GM12891 (cell line): ENCODE measurements around the gene IGLL5.

Experiments used
- DNase-seq: peaks from one replicate; pipeline ENCODE4 v3.0.0; 2011; ENCODE audit warnings: low spot score; ENCODE audit not compliant: insufficient read length
- FAIRE-seq: peaks from 2 replicates; lab custom pipeline; 2011; peaks lifted over from hg19 to GRCh38; lab: Jason Lieb, UNC
- PAX5 ChIP-seq: IDR thresholded peaks from 2 replicates; pipeline ENCODE4 v1.6.1; 2011; ENCODE audit warnings: low read length, moderate library complexity, mild to moderate bottlenecking; ENCODE audit not compliant: insufficient read depth, severe bottlenecking
- POLR2A ChIP-seq: IDR thresholded peaks from 2 replicates; pipeline ENCODE4 v1.6.1; 2011; ENCODE audit warnings: low read depth, low read length, control low read depth
- POLR2AphosphoS5 ChIP-seq: IDR thresholded peaks from 2 replicates; pipeline ENCODE4 v1.6.1; 2011; ENCODE audit warnings: low read depth, low read length, control low read depth
- POU2F2 ChIP-seq: IDR thresholded peaks from 2 replicates; pipeline ENCODE4 v1.6.1; 2011; ENCODE audit warnings: low read depth, mild to moderate bottlenecking, control low read depth, low read length, moderate library complexity
- SPI1 ChIP-seq: IDR thresholded peaks from 2 replicates; pipeline ENCODE4 v1.6.1; 2011; ENCODE audit warnings: low read depth, low read length, control low read depth
- TAF1 ChIP-seq: IDR thresholded peaks from 2 replicates; pipeline ENCODE4 v1.6.1; 2011; ENCODE audit warnings: low read depth, low read length, control low read depth

IGLL5 gene

DNA sequence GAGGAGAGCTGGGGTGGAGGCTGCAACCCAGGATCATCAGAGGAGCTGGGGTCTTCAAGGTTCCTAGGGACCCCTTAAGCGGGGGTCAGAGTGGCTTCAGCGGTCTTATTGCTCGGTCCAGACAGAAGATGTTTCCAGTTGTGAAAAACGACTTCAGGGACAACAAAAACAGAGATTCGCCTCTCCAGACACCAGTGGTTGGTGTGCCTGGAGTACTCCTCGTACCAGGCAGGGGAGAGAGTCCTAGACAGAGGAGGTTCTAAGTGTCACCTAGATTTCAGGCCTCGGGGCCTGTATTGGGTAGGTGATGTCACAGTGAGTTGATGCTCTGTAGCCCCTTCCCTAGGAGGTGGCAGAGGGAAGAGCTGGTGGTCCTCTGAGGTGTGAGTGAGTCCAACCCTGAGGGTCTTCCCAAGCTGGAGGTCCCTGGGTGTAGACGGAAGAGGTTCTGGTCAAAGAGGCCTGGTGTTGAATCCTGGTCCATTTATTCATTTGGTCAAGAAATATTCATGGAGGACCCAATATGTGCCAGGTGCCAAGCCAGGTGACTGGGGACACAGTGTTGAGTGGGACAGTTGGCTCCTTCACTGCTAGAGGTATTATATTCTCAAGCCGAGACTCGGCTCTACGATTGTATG is 4.4 kb upstream of the IGLL5 start:
- TF ChIP-seq POU2F2, result no peak
- no peak for TF ChIP-seq POLR2A
- no peak for TF ChIP-seq TAF1
- no peak for TF ChIP-seq PAX5
- TF ChIP-seq POLR2AphosphoS5, result no peak
- FAIRE-seq (peak; percentile 72), DNase-seq (no peak)

GRCh38 chr22:22884010-22884887 is 3.4 kb upstream of the IGLL5 start:
- DNase-seq (peak; percentile 60), FAIRE-seq (peak; percentile 87)
- no peak for TF ChIP-seq POLR2A
- no peak for TF ChIP-seq POLR2AphosphoS5
- TF ChIP-seq PAX5, result no peak
- 0 out of 2 replicates have a peak, but pooled peaks have one; percentile 5 for TF ChIP-seq POU2F2
- peak; percentile 74 for TF ChIP-seq SPI1

- peak; percentile 99 for FAIRE-seq
- TF ChIP-seq POLR2A (no peak), PAX5 (peak; percentile 65), POU2F2 (peak; percentile 95), SPI1 (no peak), POLR2AphosphoS5 (peak; percentile 95)
- DNase-seq, result peak; percentile 68
These were observed 2.5 kb upstream of the IGLL5 start for GRCh38 chr22:22884888-22885840.

- no peak for TF ChIP-seq PAX5
- no peak for TF ChIP-seq POLR2A
- no peak for TF ChIP-seq TAF1
- no peak for TF ChIP-seq POU2F2
- no peak for TF ChIP-seq POLR2AphosphoS5
- no peak for TF ChIP-seq SPI1
- peak; percentile 54 for FAIRE-seq
- DNase-seq, result no peak
These were observed 1.1 kb upstream of the IGLL5 start for GRCh38 chr22:22886546-22886945.

DNA sequence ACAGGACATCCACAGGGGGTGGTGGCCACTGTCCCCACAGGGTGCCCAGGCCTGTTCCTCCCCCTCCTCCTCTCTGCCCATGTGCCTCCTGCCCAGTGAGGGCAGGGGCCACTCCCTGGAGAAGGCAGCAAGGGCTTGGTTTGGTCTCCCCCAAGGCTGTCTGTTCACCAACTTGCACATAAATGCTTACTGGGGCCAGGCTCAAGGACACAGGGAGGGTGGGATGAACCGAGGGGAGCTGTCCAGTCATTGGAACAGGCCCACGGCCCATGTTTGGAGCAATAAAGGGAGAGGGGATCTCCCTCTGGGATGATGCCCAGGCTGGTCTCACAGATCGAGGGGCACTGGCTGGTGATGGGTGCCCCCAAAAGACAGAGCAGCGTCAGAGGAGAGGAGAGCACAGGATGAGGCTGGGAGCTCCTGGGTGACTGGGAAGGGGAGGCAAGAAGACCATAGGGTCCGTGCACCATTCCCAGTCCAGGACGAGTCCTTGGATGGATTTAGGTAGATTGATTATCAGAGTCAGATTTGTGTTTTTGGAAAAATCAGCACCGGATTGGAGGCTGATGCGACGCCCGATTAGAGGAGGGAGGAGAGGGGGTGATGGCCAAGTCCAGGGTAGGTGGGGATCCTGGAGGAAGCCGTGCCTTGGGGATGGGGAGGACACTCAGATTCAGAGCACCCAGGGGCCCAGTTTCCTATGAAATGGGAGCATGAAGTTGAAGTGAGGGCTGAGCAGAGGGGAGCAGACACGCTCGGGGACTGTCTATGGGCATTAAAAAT is 1.1 kb downstream of the IGLL5 start:
- FAIRE-seq, result peak; percentile 79

GRCh38 chr22:22890085-22890484 is 2.5 kb downstream of the IGLL5 start:
- FAIRE-seq (peak; percentile 38), DNase-seq (no peak)
- TF ChIP-seq SPI1, result no peak
- TF ChIP-seq TAF1, result no peak
- no peak for TF ChIP-seq POU2F2
- TF ChIP-seq POLR2A, result no peak
- no peak for TF ChIP-seq PAX5
- no peak for TF ChIP-seq POLR2AphosphoS5

More for the DNA sequence above, 1.1 kb downstream of the IGLL5 start:
- DNase-seq, result no peak
- no peak for TF ChIP-seq POLR2AphosphoS5
- TF ChIP-seq POU2F2, result no peak
- no peak; the same call in 1 of the 2 replicates for TF ChIP-seq POLR2A
- TF ChIP-seq SPI1, result no peak
- TF ChIP-seq TAF1, result no peak

GRCh38 chr22:22891139-22891621 is 3.6 kb downstream of the IGLL5 start:
- no peak for TF ChIP-seq POU2F2
- TF ChIP-seq SPI1, result no peak
- no peak for TF ChIP-seq POLR2A
- no peak for TF ChIP-seq TAF1
- no peak for TF ChIP-seq PAX5
- TF ChIP-seq POLR2AphosphoS5, result no peak
- FAIRE-seq (peak; percentile 45), DNase-seq (no peak)
